Trophoblast cell (in vitro differentiated cells and primary cell): Measurements from ENCODE around the gene MAN1C1.

Source experiments
- DNase-seq, 2 donors: peaks; one replicate each; pipeline ENCODE4 v3.0.0-alpha.2; 2016
- H2AFZ ChIP-seq: 2 replicates; pipeline ENCODE4 v1.6.1; 2013; ENCODE audit warnings: low read length, moderate library complexity, mild to moderate bottlenecking; ENCODE audit not compliant: insufficient read depth, poor library complexity
- H2AK5ac ChIP-seq: 2 replicates; pipeline ENCODE4 v1.6.1; 2013; ENCODE audit warnings: mild to moderate bottlenecking, low read length
- H2BK120ac ChIP-seq: 2 replicates; pipeline ENCODE4 v1.6.1; 2013; ENCODE audit warnings: low read length, mild to moderate bottlenecking, moderate library complexity; ENCODE audit not compliant: insufficient read depth, poor library complexity
- H2BK12ac ChIP-seq: 2 replicates; pipeline ENCODE4 v1.6.1; 2013; ENCODE audit warnings: mild to moderate bottlenecking, low read length, moderate library complexity
- H2BK5ac ChIP-seq: 2 replicates; pipeline ENCODE4 v1.6.1; 2013; ENCODE audit warnings: low read length, low read depth, moderate library complexity, mild to moderate bottlenecking; ENCODE audit not compliant: poor library complexity
- H3K14ac ChIP-seq: 2 replicates; pipeline ENCODE4 v1.6.1; 2013; ENCODE audit warnings: mild to moderate bottlenecking, low read length
- H3K18ac ChIP-seq: 2 replicates; pipeline ENCODE4 v1.6.1; 2013; ENCODE audit warnings: mild to moderate bottlenecking, low read length
- H3K23ac ChIP-seq: 2 replicates; pipeline ENCODE4 v1.6.1; 2013; ENCODE audit warnings: low read length
- H3K27ac ChIP-seq: 2 replicates; pipeline ENCODE4 v1.5.1; 2013; ENCODE audit warnings: low read depth, mild to moderate bottlenecking, inconsistent platforms, low read length, moderate library complexity
- H3K27me3 ChIP-seq: 2 replicates; pipeline ENCODE4 v1.6.1; 2013; ENCODE audit warnings: inconsistent platforms, mild to moderate bottlenecking, low read length, moderate library complexity; ENCODE audit not compliant: insufficient read depth
- H3K36me3 ChIP-seq, 2 experiments: 1 replicate in 1 of 2; 2 replicates in 1 of 2; pipeline ENCODE4 v1.6.1; 2013; ENCODE audit warnings: low read length in 2 of 2, mild to moderate bottlenecking in 2 of 2, moderate library complexity in 1 of 2; ENCODE audit not compliant: insufficient read depth in 2 of 2, control insufficient read depth in 1 of 2
- H3K4ac ChIP-seq: 2 replicates; pipeline ENCODE4 v1.6.1; 2013; ENCODE audit warnings: low read depth, mild to moderate bottlenecking, low read length, moderate library complexity
- H3K4me1 ChIP-seq, 2 experiments: 1 replicate in 1 of 2; 2 replicates in 1 of 2; pipeline ENCODE4 v1.6.1; 2013; ENCODE audit warnings: low read length in 2 of 2, mild to moderate bottlenecking in 2 of 2, moderate library complexity in 1 of 2; ENCODE audit not compliant: insufficient read depth in 2 of 2, control insufficient read depth in 1 of 2
- H3K4me2 ChIP-seq: 2 replicates; pipeline ENCODE4 v1.6.1; 2013; ENCODE audit warnings: inconsistent platforms, mild to moderate bottlenecking, low read length, moderate library complexity
- H3K4me3 ChIP-seq: 2 replicates; pipeline ENCODE4 v1.5.1; 2013; ENCODE audit warnings: mild to moderate bottlenecking, low read depth, low read length, inconsistent platforms
- H3K79me1 ChIP-seq: one replicate; pipeline ENCODE4 v1.6.1; 2013; ENCODE audit warnings: low read length
- H3K79me2 ChIP-seq: 2 replicates; pipeline ENCODE4 v1.6.1; 2013; ENCODE audit warnings: low read length, mild to moderate bottlenecking; ENCODE audit not compliant: control insufficient read depth, insufficient read depth, poor library complexity
- H3K9ac ChIP-seq: 2 replicates; pipeline ENCODE4 v1.6.1; 2013; ENCODE audit warnings: mild to moderate bottlenecking, low read length
- H3K9me3 ChIP-seq: 2 replicates; pipeline ENCODE4 v1.6.1; 2013; ENCODE audit warnings: low read depth, mild to moderate bottlenecking, control low read depth, inconsistent platforms, low read length; ENCODE audit not compliant: insufficient read depth
- H4K12ac ChIP-seq: 2 replicates; pipeline ENCODE4 v1.6.1; 2013; ENCODE audit warnings: low read depth, mild to moderate bottlenecking, low read length, moderate library complexity
- H4K8ac ChIP-seq: 2 replicates; pipeline ENCODE4 v1.6.1; 2013; ENCODE audit warnings: low read depth, mild to moderate bottlenecking, low read length, moderate library complexity
- H4K91ac ChIP-seq: one replicate; pipeline ENCODE4 v1.6.1; 2013; ENCODE audit warnings: low read depth, mild to moderate bottlenecking, low read length, moderate library complexity
- WGBS: extraction: QIAGEN DNeasy Blood & Tissue Kit; methylation state at CpG from one replicate; pipeline ENCODE4 v1.1.7; 2013; ENCODE audit warnings: missing lambda C conversion rate; ENCODE audit not compliant: insufficient read length, insufficient coverage; ENCODE audit errors: extremely low coverage; 5-methylcytosine and 5-hydroxymethylcytosine counted together

Gene MAN1C1

GRCh38 chr1:25572708-25573590 lies 43.6 kb upstream of the MAN1C1 start:
- Histone ChIP-seq H2BK120ac (no peak overlapping the region), H3K9ac (no peak overlapping the region), H3K4me2 (no peak overlapping the region), H3K79me2 (no peaks in the 10 kb centered on the region), H2BK5ac (no peak overlapping the region), H3K14ac (no peak overlapping the region), H2BK12ac (no peak overlapping the region), H3K36me3 (no peaks in the 10 kb centered on the region), H3K18ac (no peak overlapping the region), H4K12ac (no peak overlapping the region), H3K27me3 (no peaks in the 10 kb centered on the region), H3K9me3 (peaks cover 2% of the 10 kb centered on the region), H3K79me1 (peaks cover 4% of the 10 kb centered on the region), H3K4me3 (no peak overlapping the region), H3K4me1 (peaks cover 14 to 17% of the 10 kb centered on the region in 2 experiments), H4K91ac (peak overlapping the region; percentile 17), H2AFZ (no peak overlapping the region), H3K4ac (no peak overlapping the region), H2AK5ac (no peak overlapping the region), H3K27ac (no peak overlapping the region), H3K23ac (no peak overlapping the region), H4K8ac (no peak overlapping the region)
- WGBS = no CpG with 5 or more reads among the region's 18 CpGs
- peak; percentile 54 to 74 for DNase-seq

DNA sequence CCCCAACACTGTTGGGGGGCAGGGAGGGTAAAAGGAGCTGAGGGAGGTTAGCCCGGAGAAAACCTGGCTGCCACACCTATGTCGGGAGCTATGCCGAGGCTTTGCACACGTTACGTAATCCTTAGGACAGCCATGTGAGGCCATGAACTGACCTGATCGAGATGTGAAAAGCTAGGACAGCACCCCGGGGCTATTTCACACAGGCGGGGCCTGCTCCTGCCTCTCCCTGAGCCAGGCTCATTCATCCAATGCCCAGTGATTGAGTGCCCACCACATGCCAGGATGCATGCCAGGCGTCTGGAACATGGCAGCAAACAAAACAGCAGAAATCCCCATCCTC lies 43.0 kb upstream of the MAN1C1 start:
- Histone ChIP-seq H3K4me1 (peaks cover 12 to 14% of the 10 kb centered on the region in 2 experiments), H3K23ac (no peak overlapping the region), H3K4ac (no peak overlapping the region), H3K4me2 (no peak overlapping the region), H4K91ac (peak overlapping the region; percentile 17), H2BK12ac (no peak overlapping the region), H3K14ac (no peak overlapping the region), H3K79me2 (no peaks in the 10 kb centered on the region), H3K36me3 (no peaks in the 10 kb centered on the region), H2AFZ (no peak overlapping the region), H3K27ac (no peak overlapping the region), H4K12ac (no peak overlapping the region), H3K9ac (no peak overlapping the region), H3K9me3 (peaks cover 2% of the 10 kb centered on the region), H4K8ac (no peak overlapping the region), H3K79me1 (peaks cover 4% of the 10 kb centered on the region), H3K27me3 (no peaks in the 10 kb centered on the region), H3K18ac (no peak overlapping the region), H2AK5ac (no peak overlapping the region), H2BK5ac (no peak overlapping the region), H3K4me3 (no peak overlapping the region), H2BK120ac (no peak overlapping the region)
- WGBS = no CpG with 5 or more reads among the region's 9 CpGs
- peak; percentile 74 to 86 for DNase-seq

DNA sequence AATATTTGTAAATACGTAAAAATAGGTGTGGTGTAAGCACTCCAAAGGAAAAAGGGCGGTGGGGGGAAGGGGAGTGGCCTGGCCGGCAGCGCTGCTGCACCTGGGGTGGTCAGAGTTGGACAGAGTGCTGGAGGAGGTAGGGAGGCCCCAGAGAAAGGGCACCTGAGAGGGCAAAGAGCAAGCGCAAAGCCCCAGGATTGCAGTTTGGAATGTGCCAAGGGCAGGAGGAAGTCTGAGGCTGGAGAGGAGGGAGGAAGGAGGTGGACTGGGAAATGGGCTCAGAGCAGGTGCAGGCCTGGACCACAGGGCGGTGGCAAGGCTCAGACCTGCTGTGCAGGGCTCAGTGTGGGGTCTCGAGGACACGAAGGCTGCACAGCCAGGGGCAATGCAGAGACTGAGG lies 42.6 kb upstream of the MAN1C1 start:
- H3K27ac ChIP-seq = no peak overlapping the region
- peaks cover 2% of the 10 kb centered on the region for H3K9me3 ChIP-seq
- H3K4ac ChIP-seq = no peak overlapping the region
- peaks cover 8 to 10% of the 10 kb centered on the region in 2 experiments for H3K4me1 ChIP-seq
- no peak overlapping the region for H4K12ac ChIP-seq
- peaks cover 2% of the 10 kb centered on the region for H3K79me1 ChIP-seq
- H2AK5ac ChIP-seq = no peak overlapping the region
- no peak overlapping the region for H4K91ac ChIP-seq
- no peak overlapping the region for H3K4me2 ChIP-seq
- H3K36me3 ChIP-seq = no peaks in the 10 kb centered on the region
- H3K23ac ChIP-seq = no peak overlapping the region
- no peak overlapping the region for H3K9ac ChIP-seq
- H3K4me3 ChIP-seq = no peak overlapping the region
- H3K27me3 ChIP-seq = no peaks in the 10 kb centered on the region
- no peak overlapping the region for H2BK120ac ChIP-seq
- H3K79me2 ChIP-seq = no peaks in the 10 kb centered on the region
- H3K18ac ChIP-seq = no peak overlapping the region
- H2BK12ac ChIP-seq = no peak overlapping the region
- H3K14ac ChIP-seq = no peak overlapping the region
- H2BK5ac ChIP-seq = no peak overlapping the region
- H4K8ac ChIP-seq = no peak overlapping the region
- no CpG with 5 or more reads among the region's 8 CpGs for WGBS
- DNase-seq = peak in 1 of 2 donors; percentile 43
- no peak overlapping the region for H2AFZ ChIP-seq

- Histone ChIP-seq H2BK5ac (no peak overlapping the region), H3K9ac (no peak overlapping the region), H3K27me3 (no peaks in the 10 kb centered on the region), H3K23ac (no peak overlapping the region), H3K14ac (no peak overlapping the region), H3K36me3 (no peaks in the 10 kb centered on the region), H4K12ac (no peak overlapping the region), H2BK120ac (no peak overlapping the region), H3K18ac (no peak overlapping the region), H3K4ac (no peak overlapping the region), H2AK5ac (no peak overlapping the region), H4K8ac (no peak overlapping the region), H4K91ac (no peak overlapping the region), H3K4me2 (no peak overlapping the region), H2BK12ac (no peak overlapping the region), H3K4me3 (no peak overlapping the region), H3K27ac (no peak overlapping the region), H2AFZ (no peak overlapping the region), H3K79me2 (no peaks in the 10 kb centered on the region), H3K9me3 (no peaks in the 10 kb centered on the region), H3K79me1 (peaks cover 2% of the 10 kb centered on the region), H3K4me1 (peaks cover 5% of the 10 kb centered on the region in 2 experiments)
- no CpG with 5 or more reads among the region's 2 CpGs for WGBS
- no peak for DNase-seq
These were observed 41.4 kb upstream of the MAN1C1 start for GRCh38 chr1:25575191-25575590.
